GM12878 (cell line): ENCODE results near the gene NPTN. TPM values are rescaled to one million over a fixed set of nuclear protein-coding genes. Genes with fewer than 3 reads are reported as not detected.

Source experiments
- ATAC-seq: fragments of 200-7000 bp; cut with Tn5 transposase; 3 replicates; pipeline ENCODE4 v1.9.1; 2020; ENCODE audit warnings: mild to moderate bottlenecking, moderate library complexity
- BruUV-seq: library from RNA; stranded (reverse); fragments of 400-500 nt; replicated peaks from 2 replicates; lab custom pipeline; 2021; lab: Mats Ljungman, UMichigan
- CTCF ChIA-PET: fragments of 300-600 bp; sonication (Branson Sonifier 250); formaldehyde crosslinking; extraction: SDS; loops from one replicate; lab custom pipeline; 2021; ENCODE audit warnings: inconsistent platforms; lab: Yijun Ruan, JAX
- POLR2A ChIA-PET: fragments of 350-600 bp; formaldehyde crosslinking; extraction: SDS; loops from one replicate; lab custom pipeline; 2021; ENCODE audit warnings: inconsistent platforms; lab: Charles Lee
- RAD21 ChIA-PET: fragments of 300-600 bp; sonication (Branson Sonifier 250); formaldehyde crosslinking; loops from one replicate; lab custom pipeline; 2023; ENCODE audit warnings: antibody characterized with exemption; ENCODE audit not compliant: unreplicated experiment; lab: Charles Lee
- SMC1A ChIA-PET: fragments of 300-600 bp; sonication (Branson Sonifier 250); formaldehyde crosslinking; loops from one replicate; lab custom pipeline; 2023; ENCODE audit not compliant: unreplicated experiment, uncharacterized antibody; lab: Charles Lee
- DNase-seq: peaks from one replicate; pipeline ENCODE4 v3.0.0-alpha.2; 2011; ENCODE audit warnings: low read depth, low spot score
- FAIRE-seq: peaks from 3 replicates; lab custom pipeline; 2011; peaks lifted over from hg19 to GRCh38; lab: Jason Lieb, UNC
- H2AFZ ChIP-seq: 2 replicates; pipeline ENCODE4 v1.6.0; 2011; ENCODE audit warnings: low read depth, low read length, control low read depth; ENCODE audit not compliant: control insufficient read depth
- H3K27ac ChIP-seq: 2 replicates; pipeline ENCODE4 v1.5.1; 2011; ENCODE audit warnings: control low read depth; ENCODE audit not compliant: control insufficient read depth, insufficient read depth
- H3K27me3 ChIP-seq, 2 experiments: replicated peaks in 1 of 2; 2 replicates each; pipeline versions ENCODE4 v1.6.0 to v1.6.1; 2011; ENCODE audit warnings: low read length in 1 of 2; ENCODE audit not compliant: control insufficient read depth in 2 of 2, insufficient read depth in 2 of 2
- H3K36me3 ChIP-seq, 2 experiments: 2 replicates each; pipeline ENCODE4 v1.5.1; 2011; ENCODE audit warnings: low read length in 1 of 2; ENCODE audit not compliant: control insufficient read depth in 2 of 2, insufficient read depth in 2 of 2
- H3K4me1 ChIP-seq: 2 replicates; pipeline ENCODE4 v1.6.1; 2011; ENCODE audit warnings: mild to moderate bottlenecking, low read length, moderate library complexity, mixed read lengths; ENCODE audit not compliant: control insufficient read depth, insufficient read depth
- H3K4me2 ChIP-seq: 2 replicates; pipeline ENCODE4 v1.6.0; 2011; ENCODE audit warnings: control low read depth; ENCODE audit not compliant: control insufficient read depth, insufficient read depth
- H3K4me3 ChIP-seq: fragments of 200-600 bp; sonication (generic); 2 replicates; pipeline ENCODE4 v1.5.1; 2016
- H3K79me2 ChIP-seq: 2 replicates; pipeline ENCODE4 v1.6.0; 2011; ENCODE audit warnings: low read length; ENCODE audit not compliant: control insufficient read depth, insufficient read depth
- H3K9ac ChIP-seq: 2 replicates; pipeline ENCODE4 v1.8.0; 2011; ENCODE audit warnings: low read length, control low read depth, mixed read lengths; ENCODE audit not compliant: control insufficient read depth, insufficient read depth
- H3K9me3 ChIP-seq: replicated peaks from 3 replicates; pipeline ENCODE4 v1.5.1; 2011; ENCODE audit warnings: mild to moderate bottlenecking, low read length; ENCODE audit not compliant: control insufficient read depth, insufficient read depth
- H4K20me1 ChIP-seq: 2 replicates; pipeline ENCODE4 v1.6.0; 2011; ENCODE audit not compliant: control insufficient read depth, insufficient read depth
- BRCA1 ChIP-seq: IDR thresholded peaks from 2 replicates; pipeline ENCODE4 v1.6.1; 2011; ENCODE audit warnings: low read depth, low read length, improper control_type of control experiment
- CHD1 ChIP-seq: IDR thresholded peaks from 2 replicates; pipeline ENCODE4 v1.6.1; 2012; ENCODE audit warnings: low read depth, low read length, improper control_type of control experiment
- HDAC6 ChIP-seq: fragments of 200-600 bp; sonication (generic); IDR thresholded peaks from one replicate; pipeline ENCODE4 v1.8.0; 2017; ENCODE audit warnings: antibody characterized with exemption; ENCODE audit not compliant: unreplicated experiment
- IKZF1 ChIP-seq: fragments of 450-650 bp; conservative IDR thresholded peaks from 2 replicates; pipeline ENCODE4 v1.6.1; 2017; ENCODE audit warnings: antibody characterized with exemption, mild to moderate bottlenecking
- IRF3 ChIP-seq: fragments of 450-650 bp; IDR thresholded peaks from 2 replicates; pipeline ENCODE4 v1.6.1; 2014; ENCODE audit warnings: mild to moderate bottlenecking
- NFIC ChIP-seq: IDR thresholded peaks from 2 replicates; pipeline ENCODE4 v1.6.1; 2012; ENCODE audit warnings: low read depth, mild to moderate bottlenecking, inconsistent platforms, low read length, moderate library complexity
- PRDM15 ChIP-seq: fragments of 450-650 bp; formaldehyde crosslinking; IDR thresholded peaks from 2 replicates; pipeline ENCODE4 v1.4.0; 2020; ENCODE audit warnings: mild to moderate bottlenecking, moderate library complexity
- RAD21 ChIP-seq: IDR thresholded peaks from 2 replicates; pipeline ENCODE4 v1.6.1; 2011; ENCODE audit warnings: mild to moderate bottlenecking, low read depth, low read length, moderate library complexity; ENCODE audit not compliant: insufficient read depth
- RCOR1 ChIP-seq: conservative IDR thresholded peaks from 2 replicates; pipeline ENCODE4 v1.6.1; 2012; ENCODE audit warnings: low read depth, low read length, improper control_type of control experiment
- REST ChIP-seq: IDR thresholded peaks from 2 replicates; pipeline ENCODE4 v1.6.1; 2012; ENCODE audit warnings: mild to moderate bottlenecking, low read depth, low read length
- SMC3 ChIP-seq: IDR thresholded peaks from 2 replicates; pipeline ENCODE4 v1.6.1; 2011; ENCODE audit warnings: low read length, improper control_type of control experiment, borderline replicate concordance
- SREBF1 ChIP-seq: IDR thresholded peaks from 2 replicates; pipeline ENCODE4 v1.6.1; 2012; ENCODE audit warnings: mild to moderate bottlenecking, low read length
- TCF3 ChIP-seq: IDR thresholded peaks from 2 replicates; pipeline ENCODE4 v1.6.1; 2012; ENCODE audit warnings: low read depth, mild to moderate bottlenecking, low read length, borderline replicate concordance; ENCODE audit not compliant: insufficient read depth
- ZSCAN29 ChIP-seq: fragments of 450-650 bp; IDR thresholded peaks from 2 replicates; pipeline ENCODE4 v1.6.1; 2017; ENCODE audit warnings: mild to moderate bottlenecking, moderate library complexity
- WGBS: methylation state at CpG from one replicate; pipeline ENCODE4 v1.1.6; 2016; ENCODE audit warnings: low lambda C conversion rate; ENCODE audit not compliant: insufficient replicate concordance, insufficient coverage; ENCODE audit errors: missing lambda C conversion rate; 5-methylcytosine and 5-hydroxymethylcytosine counted together
- in situ Hi-C: fragments of 300-500 bp; cut with MboI; formaldehyde crosslinking; loops from 9 replicates; pipeline ENCODE4 v1.14.3; 2018; ENCODE audit warnings: mixed read lengths
- intact Hi-C: fragments of 100-400 bp; cut with micrococcal nuclease; formaldehyde crosslinking; loops from one replicate; pipeline ENCODE4 v1.14.2; 2022; ENCODE audit not compliant: unreplicated experiment
- polyA plus RNA-seq, 11 experiments: library from polyadenylated mRNA; depleted of rRNA in 4 of 11; unstranded in 6 of 11; stranded (reverse) in 5 of 11; fragments of >200 nt; fragmentation: Nextera tagmentation in 4 of 11; fragmentation: Illumina TruSeq in 1 of 11; extraction: Ambion mirVana in 4 of 11; extraction: Trizol in 1 of 11; gene quantifications; 1 replicate in 1 of 11; 2 replicates in 10 of 11; pipeline versions ENCODE4 v1.2.1 to v1.2.3, GENCODE V29; 2011 to 2016; ENCODE audit warnings: inconsistent platforms in 2 of 11, missing spikeins in 2 of 11, low read depth in 1 of 11
- total RNA-seq, 4 experiments: library from RNA; depleted of rRNA in 3 of 4; stranded (reverse); fragments of >200 nt in 3 of 4; fragmentation: Illumina TruSeq in 1 of 4; extraction: Trizol in 1 of 4; gene quantifications; 2 replicates each; pipeline versions ENCODE4 v1.2.1 to v1.2.3, GENCODE V29; 2013 to 2021

Gene NPTN
- total and polyA plus RNA-seq, 10 of the 15 experiments (the other 5 are each of a cell fraction or from before 2014, with no cell fraction given): 17.8 to 79.1 (median 41.7) TPM

GRCh38 chr15:73598530-73599160 is 34.5 kb downstream of the NPTN start:
- H3K4me1 ChIP-seq: peaks cover 22% of the 10 kb centered on the region
- SMC1A ChIA-PET: interaction anchor here (6.9 kb wide), 1 partner anchor 9 kb away, joined by 40 read pairs; no protein-coding TSS in a partner anchor
- no peak overlapping the region for H3K9ac ChIP-seq
- POLR2A ChIA-PET: no interaction called here
- RAD21 ChIA-PET: interaction anchor here (2.0 kb wide), 1 partner anchor 38 kb away, joined by 6 read pairs; no protein-coding TSS in a partner anchor
- H2AFZ ChIP-seq: no peak overlapping the region
- no peaks in the 10 kb centered on the region for H3K27me3 ChIP-seq
- H3K4me3 ChIP-seq: no peak overlapping the region
- ATAC-seq: no peak
- H4K20me1 ChIP-seq: no peaks in the 10 kb centered on the region; the same call in 1 of the 2 replicates
- no peak for DNase-seq
- in situ Hi-C loops (no loop called here), intact Hi-C loops (no loop called here)
- BruUV-seq: no TSS peak
- H3K9me3 ChIP-seq: no peaks in the 10 kb centered on the region
- peaks cover 1 to 9% of the 10 kb centered on the region in 2 experiments for H3K36me3 ChIP-seq
- CTCF ChIA-PET: interaction anchor here (6.0 kb wide), 1 partner anchor 37 kb away, joined by 30 read pairs; no protein-coding TSS in a partner anchor
- H3K4me2 ChIP-seq: no peak overlapping the region
- FAIRE-seq: no peak
- no peak overlapping the region for H3K27ac ChIP-seq
- H3K79me2 ChIP-seq: peaks cover 51% of the 10 kb centered on the region
- WGBS: 58% methylated on average over 3 of the region's 3 CpGs
- TF ChIP-seq BRCA1 (no peak), TCF3 (no peak), SREBF1 (no peak), ZSCAN29 (no peak), IKZF1 (no peak), CHD1 (no peak), SMC3 (no peak), REST (no peak), PRDM15 (CRISPR knock-in tag) (no peak), HDAC6 (no peak), RCOR1 (no peak), RAD21 (no peak), NFIC (no peak), IRF3 (no peak)
